Naive thymus-derived CD4-positive, alpha-beta T cell (primary cell): ENCODE results near the gene OR10A3. TPM values are rescaled to one million over a fixed set of nuclear protein-coding genes. Genes with fewer than 3 reads are reported as not detected.

ENCODE experiments used
- ATAC-seq: fragments of 150-1000 bp; cut with Tn5 transposase; 2 replicates; pipeline ENCODE4 v1.10.0; 2021; ENCODE audit warnings: mild to moderate bottlenecking, moderate library complexity
- CTCF ChIA-PET: fragments of 350-600 bp; sonication (Branson Sonifier 250); formaldehyde crosslinking; loops from one replicate; lab custom pipeline; 2021; ENCODE audit warnings: antibody characterized with exemption; lab: Charles Lee
- POLR2A ChIA-PET: fragments of 350-600 bp; sonication (Branson Sonifier 250); formaldehyde crosslinking; loops from one replicate; lab custom pipeline; 2021; ENCODE audit warnings: antibody characterized with exemption, inconsistent platforms; lab: Charles Lee
- DNase-seq, 9 donors: peaks; one replicate each; pipeline versions ENCODE4 v3.0.0 to v3.0.0-alpha.2; 2020 to 2022; ENCODE audit warnings: mixed read lengths in 1 of 9
- H3K27ac ChIP-seq: one replicate; pipeline ENCODE4 v1.7.0; 2013; ENCODE audit warnings: mild to moderate bottlenecking, low read depth, low read length, moderate library complexity
- H3K27me3 ChIP-seq, 2 donors: one replicate each; pipeline ENCODE4 v1.7.0; 2013; ENCODE audit warnings: low read length in 2 of 2, mild to moderate bottlenecking in 2 of 2, moderate library complexity in 2 of 2; ENCODE audit not compliant: control insufficient read depth in 2 of 2, insufficient read depth in 2 of 2
- H3K36me3 ChIP-seq, 3 experiments: 1 replicate in 2 of 3; 2 replicates in 1 of 3; pipeline ENCODE4 v1.7.0; 2013; ENCODE audit warnings: low read length in 3 of 3, mild to moderate bottlenecking in 3 of 3, moderate library complexity in 1 of 3; ENCODE audit not compliant: insufficient read depth in 3 of 3, control insufficient read depth in 2 of 3
- H3K4me1 ChIP-seq, 2 donors: one replicate each; pipeline ENCODE4 v1.7.0; 2013; ENCODE audit warnings: low read length in 2 of 2, mild to moderate bottlenecking in 2 of 2, moderate library complexity in 1 of 2; ENCODE audit not compliant: control insufficient read depth in 2 of 2, insufficient read depth in 2 of 2
- H3K4me3 ChIP-seq: 2 replicates; pipeline ENCODE4 v1.7.0; 2013; ENCODE audit warnings: mild to moderate bottlenecking, low read length
- H3K9me3 ChIP-seq, 3 experiments: 1 replicate in 2 of 3; 2 replicates in 1 of 3; pipeline ENCODE4 v1.7.0; 2013; ENCODE audit warnings: low read length in 3 of 3; ENCODE audit not compliant: control insufficient read depth in 2 of 3
- H3K27ac Mint-ChIP-seq, 9 donors: one replicate each; pipeline ENCODE4 v1.8.0; 2020 to 2022; ENCODE audit warnings: mixed read lengths in 9 of 9, mild to moderate bottlenecking in 8 of 9, moderate library complexity in 5 of 9, inconsistent platforms in 2 of 9
- H3K27me3 Mint-ChIP-seq, 5 donors: one replicate each; pipeline ENCODE4 v1.8.0; 2021 to 2022; ENCODE audit warnings: mixed read lengths in 5 of 5, mild to moderate bottlenecking in 1 of 5
- H3K36me3 Mint-ChIP-seq, 5 donors: one replicate each; pipeline ENCODE4 v1.8.0; 2020 to 2022; ENCODE audit warnings: mixed read lengths in 5 of 5, mild to moderate bottlenecking in 3 of 5, inconsistent platforms in 1 of 5
- H3K4me1 Mint-ChIP-seq, 7 donors: one replicate each; pipeline ENCODE4 v1.8.0; 2020 to 2022; ENCODE audit warnings: mixed read lengths in 7 of 7, mild to moderate bottlenecking in 3 of 7, inconsistent platforms in 1 of 7
- H3K4me3 Mint-ChIP-seq, 10 donors: one replicate each; pipeline ENCODE4 v1.8.0; 2020 to 2022; ENCODE audit warnings: mild to moderate bottlenecking in 10 of 10, mixed read lengths in 10 of 10, moderate library complexity in 6 of 10, inconsistent platforms in 2 of 10
- H3K9me3 Mint-ChIP-seq, 11 donors: one replicate each; pipeline ENCODE4 v1.8.0; 2020 to 2022; ENCODE audit warnings: mixed read lengths in 11 of 11, mild to moderate bottlenecking in 4 of 11, inconsistent platforms in 1 of 11, moderate library complexity in 1 of 11
- intact Hi-C, 2 donors: fragments of 100-400 bp; cut with micrococcal nuclease; formaldehyde crosslinking; loops; one replicate each; pipeline ENCODE4 v1.15.1; 2023
- polyA plus RNA-seq, 2 donors: library from polyadenylated mRNA; unstranded; fragments of 300-500 nt; fragmentation: Illumina TruSeq; gene quantifications; one replicate each; pipeline ENCODE4 v1.2.3, GENCODE V29; 2021
- total RNA-seq, 6 experiments: library from RNA in 5 of 6; stranded (reverse) in 5 of 6; gene quantifications; 1 replicate in 5 of 6; 2 replicates in 1 of 6; pipeline ENCODE4 v1.2.3 and lab custom pipeline; 2021 to 2026

Gene OR10A3
- total and polyA plus RNA-seq, 7 experiments from 2014 or later, result not detected

- Mint-ChIP-seq H3K9me3 (no peaks in the 10 kb centered on the region), H3K27me3 (no peaks in the 10 kb centered on the region), H3K4me1 (peaks cover 4 to 19% (median 10%) of the 10 kb centered on the region in 7 donors), H3K4me3 (no peak overlapping the region), H3K36me3 (no peaks in the 10 kb centered on the region), H3K27ac (no peak overlapping the region)
- H3K9me3 ChIP-seq, result no peaks in the 10 kb centered on the region
- H3K27me3 ChIP-seq, result no peaks in the 10 kb centered on the region
- CTCF ChIA-PET, result no interaction called here
- H3K27ac ChIP-seq, result no peak overlapping the region
- DNase-seq (no peak), ATAC-seq (no peak)
- no peak overlapping the region for H3K4me3 ChIP-seq
- intact Hi-C loops, result loop anchor here (10.0 kb wide), 2 partner anchors 287 to 1747 kb away; partner anchors contain the start of genes CNGA4 (in 1 of the 2) and FHIP1B (in 1 of the 2)
- peaks cover 4 to 10% of the 10 kb centered on the region in 2 donors for H3K4me1 ChIP-seq
- H3K36me3 ChIP-seq, result no peaks in the 10 kb centered on the region
- POLR2A ChIA-PET, result no interaction called here
Observed at GRCh38 chr11:7981619-7982157, 40.2 kb upstream of the OR10A3 start.

- no peak overlapping the region for H3K27ac ChIP-seq
- no peak overlapping the region for H3K4me3 Mint-ChIP-seq
- H3K4me3 ChIP-seq, result no peak overlapping the region
- H3K36me3 Mint-ChIP-seq, result no peaks in the 10 kb centered on the region
- ATAC-seq (no peak), DNase-seq (no peak)
- no peaks in the 10 kb centered on the region for H3K4me1 ChIP-seq
- intact Hi-C loops, result no loop called here
- H3K36me3 ChIP-seq, result no peaks in the 10 kb centered on the region
- ChIA-PET CTCF (no interaction called here), POLR2A (interaction anchor here (0.7 to 1.5 kb wide), 2 partner anchors 9 to 232 kb away, joined by 4 to 6 read pairs; partner anchors contain the start of gene EIF3F)
- no peaks in the 10 kb centered on the region for H3K27me3 ChIP-seq
- no peaks in the 10 kb centered on the region for H3K9me3 ChIP-seq
- H3K27ac Mint-ChIP-seq, result no peak overlapping the region
- peaks cover 0 to 4% (median 3%) of the 10 kb centered on the region in 5 donors for H3K27me3 Mint-ChIP-seq
- no peaks in the 10 kb centered on the region for H3K9me3 Mint-ChIP-seq
- H3K4me1 Mint-ChIP-seq, result no peaks in the 10 kb centered on the region
Observed at GRCh38 chr11:7977232-7977917, 35.9 kb upstream of the OR10A3 start.

- no peaks in the 10 kb centered on the region for H3K9me3 Mint-ChIP-seq
- Histone ChIP-seq H3K4me1 (no peaks in the 10 kb centered on the region), H3K4me3 (no peak overlapping the region), H3K36me3 (no peaks in the 10 kb centered on the region), H3K27me3 (no peaks in the 10 kb centered on the region), H3K9me3 (no peaks in the 10 kb centered on the region), H3K27ac (no peak overlapping the region)
- no peaks in the 10 kb centered on the region for H3K36me3 Mint-ChIP-seq
- H3K4me1 Mint-ChIP-seq, result no peaks in the 10 kb centered on the region
- ChIA-PET CTCF (no interaction called here), POLR2A (no interaction called here)
- H3K27ac Mint-ChIP-seq, result no peak overlapping the region
- no peak overlapping the region for H3K4me3 Mint-ChIP-seq
- H3K27me3 Mint-ChIP-seq, result peaks cover 0 to 11% (median 4%) of the 10 kb centered on the region in 5 donors
- ATAC-seq (no peak), DNase-seq (no peak)
- intact Hi-C loops, result no loop called here
Observed at GRCh38 chr11:7974668-7975067, 33.2 kb upstream of the OR10A3 start.

- intact Hi-C loops, result no loop called here
- ATAC-seq, result no peak
- ChIA-PET CTCF (no interaction called here), POLR2A (no interaction called here)
- no peak overlapping the region for H3K4me3 ChIP-seq
- Mint-ChIP-seq H3K27ac (no peak overlapping the region), H3K4me1 (no peaks in the 10 kb centered on the region), H3K9me3 (peaks cover 0 to 1% (median 0%) of the 10 kb centered on the region in 11 donors), H3K36me3 (no peaks in the 10 kb centered on the region), H3K27me3 (peaks cover 0 to 11% (median 4%) of the 10 kb centered on the region in 5 donors), H3K4me3 (no peak overlapping the region)
- no peaks in the 10 kb centered on the region for H3K9me3 ChIP-seq
- H3K4me1 ChIP-seq, result no peaks in the 10 kb centered on the region
- DNase-seq, result no peak
- no peaks in the 10 kb centered on the region for H3K27me3 ChIP-seq
- no peak overlapping the region for H3K27ac ChIP-seq
- no peaks in the 10 kb centered on the region for H3K36me3 ChIP-seq
Observed at GRCh38 chr11:7973011-7973410, 31.5 kb upstream of the OR10A3 start.

GRCh38 chr11:7971846-7972245 lies 30.3 kb upstream of the OR10A3 start:
- no peak for DNase-seq
- Histone ChIP-seq H3K9me3 (no peaks in the 10 kb centered on the region), H3K27ac (no peak overlapping the region), H3K36me3 (no peaks in the 10 kb centered on the region), H3K4me3 (no peak overlapping the region), H3K4me1 (no peaks in the 10 kb centered on the region), H3K27me3 (no peaks in the 10 kb centered on the region)
- no peak overlapping the region for H3K27ac Mint-ChIP-seq
- ChIA-PET POLR2A (no interaction called here), CTCF (no interaction called here)
- H3K4me3 Mint-ChIP-seq, result no peak overlapping the region
- peaks cover 0 to 1% (median 0%) of the 10 kb centered on the region in 11 donors for H3K9me3 Mint-ChIP-seq
- no peaks in the 10 kb centered on the region for H3K36me3 Mint-ChIP-seq
- no peak for ATAC-seq
- H3K27me3 Mint-ChIP-seq, result peaks cover 4 to 17% (median 6%) of the 10 kb centered on the region in 5 donors
- intact Hi-C loops, result no loop called here
- no peaks in the 10 kb centered on the region for H3K4me1 Mint-ChIP-seq

- CTCF ChIA-PET, result no interaction called here
- DNase-seq, result no peak
- intact Hi-C loops, result no loop called here
- Histone ChIP-seq H3K27ac (no peak overlapping the region), H3K4me1 (no peaks in the 10 kb centered on the region), H3K36me3 (no peaks in the 10 kb centered on the region), H3K27me3 (no peaks in the 10 kb centered on the region), H3K4me3 (no peak overlapping the region), H3K9me3 (no peaks in the 10 kb centered on the region)
- Mint-ChIP-seq H3K27me3 (peaks cover 4 to 18% (median 6%) of the 10 kb centered on the region in 5 donors), H3K9me3 (peaks cover 0 to 1% (median 0%) of the 10 kb centered on the region in 11 donors), H3K4me3 (no peak overlapping the region), H3K36me3 (no peaks in the 10 kb centered on the region), H3K27ac (peak overlapping the region in 1 of 9 donors; percentile 32), H3K4me1 (no peaks in the 10 kb centered on the region)
- ATAC-seq, result no peak
- POLR2A ChIA-PET, result no interaction called here
Observed at GRCh38 chr11:7969756-7970646, 28.5 kb upstream of the OR10A3 start.
